NCI-H2107 treated with DMSO at 0.1 percent for 48 hours (cell line): ENCODE results near the gene MRTFA.
"Not testable (repeated sequence)": the region's sequence is repeated elsewhere in the genome, so short reads cannot be mapped to it uniquely, and the experiment has no call there.

Experiments
- DNase-seq: peaks from one replicate; lab custom pipeline; 2025; ENCODE audit not compliant: unreplicated experiment; lab: John Stamatoyannopoulos, UW

Gene MRTFA

GRCh38 chr22:40660730-40661129, 24.2 kb upstream of the MRTFA start:
- no peak for DNase-seq

GRCh38 chr22:40659166-40659565, 22.6 kb upstream of the MRTFA start:
- DNase-seq: no peak

GRCh38 chr22:40656651-40657050, 20.1 kb upstream of the MRTFA start:
- DNase-seq: not testable (repeated sequence)

- DNase-seq: not testable (repeated sequence)
These were observed 19.4 kb upstream of the MRTFA start for GRCh38 chr22:40655941-40656340.

GRCh38 chr22:40654522-40655167, 18.1 kb upstream of the MRTFA start:
- DNase-seq: peak; percentile 8

GRCh38 chr22:40653361-40653760, 16.8 kb upstream of the MRTFA start:
- DNase-seq: no peak

GRCh38 chr22:40651563-40652501, 15.3 kb upstream of the MRTFA start:
- peak; percentile 70 for DNase-seq

- no peak for DNase-seq
These were observed 14.5 kb upstream of the MRTFA start for GRCh38 chr22:40651057-40651456.

- DNase-seq: peak; percentile 6
These were observed 11.9 kb upstream of the MRTFA start for GRCh38 chr22:40648386-40648785.

- DNase-seq: no peak
These were observed 9.2 kb upstream of the MRTFA start for GRCh38 chr22:40645579-40646197.

GRCh38 chr22:40642316-40642715, 5.8 kb upstream of the MRTFA start:
- no peak for DNase-seq

- DNase-seq: no peak
These were observed 4.8 kb upstream of the MRTFA start for GRCh38 chr22:40641269-40641668.

- DNase-seq: no peak
These were observed 1.7 kb upstream of the MRTFA start for GRCh38 chr22:40638261-40638660.

GRCh38 chr22:40637183-40638150, 948 bp upstream of the MRTFA start:
- DNase-seq: no peak

GRCh38 chr22:40635940-40636379, 559 bp downstream of the MRTFA start:
- no peak for DNase-seq

GRCh38 chr22:40635043-40635939, 1.2 kb downstream of the MRTFA start:
- DNase-seq: no peak

GRCh38 chr22:40634119-40634903, 2.2 kb downstream of the MRTFA start:
- no peak for DNase-seq

GRCh38 chr22:40633036-40633435, 3.5 kb downstream of the MRTFA start:
- DNase-seq: no peak

- no peak for DNase-seq
These were observed 4.6 kb downstream of the MRTFA start for GRCh38 chr22:40631925-40632324.
